Measurements from ENCODE around the gene SHLD3.
"Not testable (repeated sequence)": the region's sequence is repeated elsewhere in the genome, so short reads cannot be mapped to it uniquely, and the experiment has no call there.

Gene SHLD3

GRCh38 chr5:65630981-65631380 is 6.2 kb downstream of the SHLD3 start:
- Histone ChIP-seq H3K4me3 (ENCODE audit: low read length) (no peak overlapping the region), H3K4me1 (ENCODE audit: control insufficient read depth, insufficient read depth, low read length) (peaks cover 2% of the 10 kb centered on the region)

GRCh38 chr5:65640240-65640639 is 15.4 kb downstream of the SHLD3 start:
- Histone ChIP-seq H3K27me3 (ENCODE audit: control insufficient read depth, insufficient read depth, low read length) (no peaks in the 10 kb centered on the region), H3K36me3 (ENCODE audit: control insufficient read depth, insufficient read depth, low read length) (no peaks in the 10 kb centered on the region)

More at GRCh38 chr5:65630981-65631380, 6.2 kb downstream of the SHLD3 start:
- H3K9me3 ChIP-seq (ENCODE audit: control insufficient read depth, low read length): no peaks in the 10 kb centered on the region
- no peaks in the 10 kb centered on the region for H3K27me3 ChIP-seq (ENCODE audit: control insufficient read depth, insufficient read depth, low read length)
- H3K36me3 ChIP-seq (ENCODE audit: control insufficient read depth, insufficient read depth, low read length): no peaks in the 10 kb centered on the region
- no peak overlapping the region for H3K9ac ChIP-seq (ENCODE audit: low read length)

GRCh38 chr5:65646938-65647337 is 22.1 kb downstream of the SHLD3 start:
- Histone ChIP-seq H3K9ac (ENCODE audit: low read length) (no peak overlapping the region), H3K4me3 (ENCODE audit: low read length) (no peak overlapping the region), H3K27me3 (ENCODE audit: control insufficient read depth, insufficient read depth, low read length) (no peaks in the 10 kb centered on the region), H3K4me1 (ENCODE audit: control insufficient read depth, insufficient read depth, low read length) (no peaks in the 10 kb centered on the region), H3K36me3 (ENCODE audit: control insufficient read depth, insufficient read depth, low read length) (no peaks in the 10 kb centered on the region), H3K9me3 (ENCODE audit: control insufficient read depth, low read length) (no peaks in the 10 kb centered on the region)

More at GRCh38 chr5:65640240-65640639, 15.4 kb downstream of the SHLD3 start:
- no peaks in the 10 kb centered on the region for H3K4me1 ChIP-seq (ENCODE audit: control insufficient read depth, insufficient read depth, low read length)
- H3K9me3 ChIP-seq (ENCODE audit: control insufficient read depth, low read length): no peaks in the 10 kb centered on the region
- no peak overlapping the region for H3K4me3 ChIP-seq (ENCODE audit: low read length)
- no peak overlapping the region for H3K9ac ChIP-seq (ENCODE audit: low read length)

GRCh38 chr5:65647941-65648340 is 23.1 kb downstream of the SHLD3 start:
- Histone ChIP-seq H3K27me3 (ENCODE audit: control insufficient read depth, insufficient read depth, low read length) (no peaks in the 10 kb centered on the region), H3K4me3 (ENCODE audit: low read length) (no peak overlapping the region), H3K9ac (ENCODE audit: low read length) (no peak overlapping the region), H3K36me3 (ENCODE audit: control insufficient read depth, insufficient read depth, low read length) (no peaks in the 10 kb centered on the region), H3K9me3 (ENCODE audit: control insufficient read depth, low read length) (no peaks in the 10 kb centered on the region), H3K4me1 (ENCODE audit: control insufficient read depth, insufficient read depth, low read length) (no peaks in the 10 kb centered on the region)

- Histone ChIP-seq H3K9ac (ENCODE audit: low read length) (no peak overlapping the region), H3K9me3 (ENCODE audit: control insufficient read depth, low read length) (no peaks in the 10 kb centered on the region), H3K4me1 (ENCODE audit: control insufficient read depth, insufficient read depth, low read length) (no peaks in the 10 kb centered on the region), H3K27me3 (ENCODE audit: control insufficient read depth, insufficient read depth, low read length) (no peaks in the 10 kb centered on the region), H3K4me3 (ENCODE audit: low read length) (no peak overlapping the region), H3K36me3 (ENCODE audit: control insufficient read depth, insufficient read depth, low read length) (no peaks in the 10 kb centered on the region)
Observed at GRCh38 chr5:65651144-65651543, 26.3 kb downstream of the SHLD3 start.

- Histone ChIP-seq H3K9ac (ENCODE audit: low read length) (no peak overlapping the region), H3K4me3 (ENCODE audit: low read length) (no peak overlapping the region), H3K9me3 (ENCODE audit: control insufficient read depth, low read length) (no peaks in the 10 kb centered on the region), H3K4me1 (ENCODE audit: control insufficient read depth, insufficient read depth, low read length) (no peaks in the 10 kb centered on the region), H3K27me3 (ENCODE audit: control insufficient read depth, insufficient read depth, low read length) (no peaks in the 10 kb centered on the region), H3K36me3 (ENCODE audit: control insufficient read depth, insufficient read depth, low read length) (no peaks in the 10 kb centered on the region)
Observed at GRCh38 chr5:65654713-65655112, 29.9 kb downstream of the SHLD3 start.

- no peaks in the 10 kb centered on the region for H3K9me3 ChIP-seq (ENCODE audit: control insufficient read depth, low read length)
- no peak overlapping the region for H3K9ac ChIP-seq (ENCODE audit: low read length)
- H3K4me1 ChIP-seq (ENCODE audit: control insufficient read depth, insufficient read depth, low read length): no peaks in the 10 kb centered on the region
- H3K4me3 ChIP-seq (ENCODE audit: low read length): no peak overlapping the region
- no peaks in the 10 kb centered on the region for H3K36me3 ChIP-seq (ENCODE audit: control insufficient read depth, insufficient read depth, low read length)
- H3K27me3 ChIP-seq (ENCODE audit: control insufficient read depth, insufficient read depth, low read length): no peaks in the 10 kb centered on the region
Observed at GRCh38 chr5:65663804-65664521, 39.1 kb downstream of the SHLD3 start.

GRCh38 chr5:65668696-65669095 is 43.9 kb downstream of the SHLD3 start:
- Histone ChIP-seq H3K9ac (ENCODE audit: low read length) (no peak overlapping the region), H3K9me3 (ENCODE audit: control insufficient read depth, low read length) (no peaks in the 10 kb centered on the region), H3K4me3 (ENCODE audit: low read length) (no peak overlapping the region), H3K4me1 (ENCODE audit: control insufficient read depth, insufficient read depth, low read length) (no peaks in the 10 kb centered on the region), H3K36me3 (ENCODE audit: control insufficient read depth, insufficient read depth, low read length) (no peaks in the 10 kb centered on the region), H3K27me3 (ENCODE audit: control insufficient read depth, insufficient read depth, low read length) (no peaks in the 10 kb centered on the region)

GRCh38 chr5:65672796-65673195 is 48.0 kb downstream of the SHLD3 start:
- Histone ChIP-seq H3K27me3 (ENCODE audit: control insufficient read depth, insufficient read depth, low read length) (no peaks in the 10 kb centered on the region), H3K36me3 (ENCODE audit: control insufficient read depth, insufficient read depth, low read length) (no peaks in the 10 kb centered on the region), H3K9ac (ENCODE audit: low read length) (no peak overlapping the region), H3K4me1 (ENCODE audit: control insufficient read depth, insufficient read depth, low read length) (no peaks in the 10 kb centered on the region), H3K4me3 (ENCODE audit: low read length) (no peak overlapping the region), H3K9me3 (ENCODE audit: control insufficient read depth, low read length) (no peaks in the 10 kb centered on the region)

GRCh38 chr5:65674749-65675148 is 49.9 kb downstream of the SHLD3 start:
- Histone ChIP-seq H3K9ac (ENCODE audit: low read length) (no peak overlapping the region), H3K4me1 (ENCODE audit: control insufficient read depth, insufficient read depth, low read length) (no peaks in the 10 kb centered on the region), H3K4me3 (ENCODE audit: low read length) (no peak overlapping the region), H3K9me3 (ENCODE audit: control insufficient read depth, low read length) (no peaks in the 10 kb centered on the region), H3K36me3 (ENCODE audit: control insufficient read depth, insufficient read depth, low read length) (no peaks in the 10 kb centered on the region), H3K27me3 (ENCODE audit: control insufficient read depth, insufficient read depth, low read length) (no peaks in the 10 kb centered on the region)

GRCh38 chr5:65676056-65676455 is 51.2 kb downstream of the SHLD3 start:
- not testable (repeated sequence) for H3K4me1 ChIP-seq (ENCODE audit: control insufficient read depth, insufficient read depth, low read length); H3K4me3 ChIP-seq (ENCODE audit: low read length); H3K9me3 ChIP-seq (ENCODE audit: control insufficient read depth, low read length); H3K27me3 ChIP-seq (ENCODE audit: control insufficient read depth, insufficient read depth, low read length); H3K9ac ChIP-seq (ENCODE audit: low read length); H3K36me3 ChIP-seq (ENCODE audit: control insufficient read depth, insufficient read depth, low read length)

All from mucosa of stomach (tissue), 1 donor.